ENCODE results near the gene DLG2.

Gene DLG2

DNA sequence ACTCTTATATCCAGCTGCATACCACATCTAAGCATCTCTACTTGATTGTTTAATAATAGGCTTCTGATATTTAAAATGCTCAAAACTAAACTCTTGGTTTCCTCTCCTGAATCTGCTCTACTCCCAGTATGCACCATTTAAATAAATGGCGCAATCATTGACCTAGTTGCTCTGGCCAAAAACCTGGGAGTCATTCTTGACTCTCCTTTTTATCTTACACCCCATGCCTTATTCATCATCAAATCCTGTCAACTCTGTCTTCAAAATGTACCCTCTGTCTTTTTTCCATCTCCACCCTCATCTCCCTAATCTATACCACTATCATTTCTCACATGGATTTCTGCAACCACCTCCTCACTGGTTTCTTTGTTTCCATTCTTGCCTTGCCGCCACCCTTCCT is 1941.4 kb downstream of the DLG2 start:
- DNase-seq: no peak

GRCh38 chr11:83684071-83684470 is 1943.1 kb downstream of the DLG2 start:
- DNase-seq: no peak

- no peak for DNase-seq
Observed at GRCh38 chr11:83682611-83682973, 1944.6 kb downstream of the DLG2 start.

DNA sequence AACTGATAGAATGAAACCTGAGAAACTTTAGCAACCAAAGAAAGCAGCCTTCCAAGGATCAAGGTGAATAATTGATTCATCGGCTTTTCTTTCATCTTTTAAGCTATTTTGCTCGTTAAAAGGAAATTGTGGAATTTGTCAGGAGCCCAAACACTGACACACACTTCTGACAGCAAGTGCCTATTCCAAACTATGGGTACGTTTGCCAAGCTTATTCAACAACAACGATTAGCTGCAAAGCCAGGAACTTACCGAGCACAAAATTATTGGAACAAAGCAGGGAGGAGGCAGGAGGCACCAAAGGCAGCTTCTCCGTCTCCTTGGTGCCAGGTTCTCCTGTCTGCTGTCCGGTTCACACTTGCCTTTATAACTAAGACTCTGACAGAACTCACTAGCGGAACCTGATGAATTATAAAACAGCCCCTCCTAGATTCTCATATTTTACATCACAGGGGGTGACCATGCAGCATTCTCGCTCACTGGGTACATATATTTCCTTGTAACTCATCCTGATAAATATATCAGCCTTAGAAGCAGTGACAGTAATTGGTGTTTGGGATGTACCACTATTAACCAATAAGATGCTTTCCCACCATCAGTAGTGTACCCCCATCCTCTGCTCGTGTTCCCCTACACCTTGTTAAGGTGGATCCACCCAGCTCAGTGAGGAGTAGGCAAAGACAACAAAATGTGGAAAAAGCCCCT is 1945.1 kb downstream of the DLG2 start:
- peak; percentile 3 for DNase-seq

- peak; percentile 39 for DNase-seq
Observed at GRCh38 chr11:83681031-83681781, 1945.9 kb downstream of the DLG2 start.

- no peak for DNase-seq
Observed at GRCh38 chr11:83680321-83680720, 1946.8 kb downstream of the DLG2 start.

- no peak for DNase-seq
Observed at GRCh38 chr11:83678831-83679584, 1948.1 kb downstream of the DLG2 start.

DNA sequence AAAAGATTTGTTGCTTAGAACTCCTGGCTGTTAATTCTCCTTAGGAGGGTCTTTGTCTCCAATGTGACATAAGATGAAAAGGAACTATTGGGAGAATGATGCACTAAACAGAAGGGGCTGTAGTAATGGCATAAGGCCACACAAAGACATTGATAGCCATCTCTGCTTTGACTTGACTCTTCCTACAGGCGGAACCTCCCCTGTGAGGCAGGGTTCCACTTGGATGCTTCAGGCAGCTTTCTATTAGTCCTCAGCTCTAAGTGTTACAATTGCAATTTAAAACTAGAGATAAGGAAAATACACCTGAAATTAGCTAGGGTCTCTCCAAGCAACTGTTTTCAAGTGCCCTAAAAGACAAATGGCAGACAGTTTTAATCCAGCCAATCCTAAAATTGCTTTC is 1949.4 kb downstream of the DLG2 start:
- DNase-seq: no peak

DNA sequence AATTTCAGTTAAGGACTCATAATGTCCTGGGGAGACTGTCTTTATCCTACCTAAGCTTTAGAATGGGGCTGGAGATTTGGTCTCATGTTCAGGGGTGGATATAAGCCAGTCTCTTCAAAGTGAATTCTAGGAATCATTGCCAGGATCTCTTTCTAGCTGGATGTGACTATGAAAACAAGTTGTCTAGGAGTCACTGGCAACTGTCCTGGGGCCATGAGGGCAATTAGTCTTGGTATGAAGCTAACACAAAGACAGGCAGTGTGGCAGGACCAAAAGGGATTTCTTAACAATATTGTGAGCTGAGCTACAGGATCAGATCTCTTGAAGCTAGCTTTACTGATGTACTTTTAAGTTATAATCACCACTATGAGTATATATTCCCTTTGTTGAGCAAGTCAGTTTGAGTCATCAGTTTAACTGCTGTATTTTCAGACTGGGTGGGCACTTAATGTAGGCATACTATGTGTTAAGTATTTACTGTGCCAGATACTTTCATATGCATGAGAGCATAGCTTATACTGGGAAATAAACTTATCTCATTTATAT is 1951.0 kb downstream of the DLG2 start:
- DNase-seq: no peak

DNA sequence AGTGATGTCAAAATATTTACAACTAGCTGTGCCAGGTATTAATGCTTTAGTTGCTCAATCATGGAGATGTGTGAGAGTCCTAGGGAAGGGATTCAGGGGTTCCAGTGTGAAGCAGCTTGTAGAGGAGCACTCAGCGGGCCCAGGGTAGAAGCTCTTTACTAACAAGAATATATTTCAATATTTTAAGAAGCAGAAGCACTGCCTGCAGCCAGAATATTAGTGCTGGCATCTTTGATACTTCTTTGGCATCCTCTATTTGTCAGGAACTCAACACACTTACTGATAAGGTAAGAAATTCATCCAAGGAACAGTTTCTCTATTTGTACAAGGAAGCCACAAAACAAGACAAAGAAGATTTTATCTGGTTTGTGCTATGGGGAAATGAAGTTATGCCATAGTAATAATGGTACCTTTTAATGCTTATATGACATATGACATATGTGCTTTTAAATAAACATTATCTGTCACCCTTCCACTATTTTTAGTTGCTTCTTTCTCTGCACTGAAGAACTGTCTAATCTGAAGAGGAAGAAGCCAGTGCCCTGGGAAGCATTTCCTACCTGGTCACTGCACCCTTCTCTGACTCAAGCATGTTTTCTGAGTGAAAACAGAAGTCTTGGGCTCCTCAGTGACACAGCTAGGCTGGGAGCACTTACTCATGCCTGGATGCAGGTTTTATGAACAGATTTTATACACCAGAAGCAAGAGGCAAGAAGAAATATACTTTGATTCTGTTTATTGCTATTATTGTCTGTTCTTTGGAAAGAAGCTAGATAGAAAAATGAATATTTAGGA is 1952.8 kb downstream of the DLG2 start:
- DNase-seq: no peak

- no peak for DNase-seq
Observed at GRCh38 chr11:83671289-83671688, 1955.9 kb downstream of the DLG2 start.

GRCh38 chr11:83666149-83666548 is 1961.0 kb downstream of the DLG2 start:
- no peak for DNase-seq

DNA sequence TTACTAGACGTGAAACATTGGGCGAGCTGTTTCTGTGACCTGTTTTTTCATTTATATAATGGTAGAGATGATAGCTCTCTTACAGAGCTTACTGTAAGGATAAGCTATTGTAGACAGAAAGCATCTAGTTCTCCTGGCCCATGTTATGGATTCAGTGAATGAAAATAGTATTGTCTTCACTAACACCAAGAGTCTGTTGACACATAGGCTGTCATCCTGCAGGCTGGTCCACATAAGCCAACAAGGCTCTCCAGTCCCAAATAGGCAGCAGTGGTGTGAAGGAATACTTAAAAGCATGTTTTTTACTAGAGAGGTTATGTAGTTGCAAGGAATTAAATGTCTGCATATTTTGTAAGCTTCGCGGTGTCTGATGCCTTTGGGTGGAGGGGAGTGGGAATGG is 1963.2 kb downstream of the DLG2 start:
- DNase-seq: no peak

- no peak for DNase-seq
Observed at GRCh38 chr11:83663446-83663845, 1963.7 kb downstream of the DLG2 start.

DNA sequence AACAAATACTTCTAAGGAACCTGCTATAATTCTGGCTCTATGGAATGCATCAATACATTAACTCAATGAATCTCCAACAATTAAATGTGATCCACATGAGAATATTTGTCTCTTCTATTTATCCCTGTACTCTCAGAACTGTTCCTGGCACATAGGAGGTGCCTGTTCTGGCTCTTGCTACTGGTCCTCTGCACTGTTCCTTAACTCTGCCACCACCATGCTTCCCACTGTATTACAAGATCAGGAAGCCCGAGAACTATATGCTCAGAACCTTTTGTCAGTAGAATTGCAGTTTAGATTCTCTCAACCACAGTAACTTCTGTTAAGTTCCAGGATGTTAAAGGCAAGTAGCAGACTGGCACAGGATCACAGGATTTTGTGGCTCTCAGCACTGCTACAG is 1964.7 kb downstream of the DLG2 start:
- no peak for DNase-seq

GRCh38 chr11:83661491-83662350 is 1965.4 kb downstream of the DLG2 start:
- no peak for DNase-seq

- no peak for DNase-seq
Observed at GRCh38 chr11:83659466-83659865, 1967.7 kb downstream of the DLG2 start.

DNA sequence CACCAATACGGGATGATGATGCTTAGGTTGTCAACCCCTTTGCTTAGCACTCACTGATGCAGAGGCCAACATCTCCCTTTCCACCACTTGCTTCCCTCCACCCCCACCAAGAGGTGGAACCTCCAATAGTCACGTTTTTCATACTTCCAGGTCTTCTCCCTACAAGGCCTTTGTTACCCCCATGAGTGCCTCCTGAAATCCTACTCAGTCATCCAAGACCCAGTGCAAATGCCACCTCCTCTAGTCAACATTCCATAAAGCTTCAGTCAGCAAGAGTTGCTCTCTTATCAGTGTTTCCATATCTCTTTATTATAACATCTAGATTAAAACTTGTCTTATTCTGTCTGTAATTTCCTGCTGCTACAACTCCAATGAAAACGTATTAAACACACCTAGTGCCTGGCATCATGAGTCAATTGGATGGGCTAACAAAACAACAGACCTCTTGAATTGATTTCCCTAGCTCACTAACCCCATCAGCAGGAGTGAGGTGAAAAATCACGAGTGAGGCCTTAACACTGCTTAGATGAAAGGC is 1970.3 kb downstream of the DLG2 start:
- no peak for DNase-seq

GRCh38 chr11:83655976-83656375 is 1971.2 kb downstream of the DLG2 start:
- DNase-seq: no peak

GRCh38 chr11:83649528-83649855 is 1977.7 kb downstream of the DLG2 start:
- DNase-seq: no peak

Data from NCI-H774 (cell line).